IPS-NIHi7 (cell line): ENCODE data around the gene HSBP1L1.
A peak's percentile ranks its signal among the peaks of the same experiment; 100 is the strongest.
"Not testable (repeated sequence)": the region's sequence is repeated elsewhere in the genome, so short reads cannot be mapped to it uniquely, and the experiment has no call there.

ENCODE experiments used
- DNase-seq: peaks from one replicate; pipeline ENCODE4 v3.0.0; 2012; ENCODE audit warnings: mixed read lengths; ENCODE audit errors: extremely low spot score

HSBP1L1 gene

DNA sequence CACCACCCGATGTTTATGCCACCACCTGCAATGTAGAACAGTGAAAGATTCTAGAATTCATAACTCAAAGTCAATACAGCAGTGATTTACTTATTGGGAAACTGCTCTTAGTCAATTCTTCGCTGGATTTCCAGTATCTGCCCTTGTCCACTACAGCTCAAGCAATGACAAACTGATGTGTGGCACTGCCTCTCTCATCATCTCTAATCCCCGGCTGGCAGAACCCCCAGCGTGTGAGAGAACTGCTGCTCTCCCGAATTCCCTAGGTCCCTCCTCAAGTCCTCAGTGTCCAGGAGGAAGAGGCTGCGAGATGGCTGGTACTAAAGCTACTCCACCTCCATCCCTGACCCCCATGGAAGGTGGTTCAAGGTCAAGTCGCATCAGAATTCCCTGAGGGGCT lies 22.3 kb downstream of the HSBP1L1 start:
- DNase-seq: no peak

DNA sequence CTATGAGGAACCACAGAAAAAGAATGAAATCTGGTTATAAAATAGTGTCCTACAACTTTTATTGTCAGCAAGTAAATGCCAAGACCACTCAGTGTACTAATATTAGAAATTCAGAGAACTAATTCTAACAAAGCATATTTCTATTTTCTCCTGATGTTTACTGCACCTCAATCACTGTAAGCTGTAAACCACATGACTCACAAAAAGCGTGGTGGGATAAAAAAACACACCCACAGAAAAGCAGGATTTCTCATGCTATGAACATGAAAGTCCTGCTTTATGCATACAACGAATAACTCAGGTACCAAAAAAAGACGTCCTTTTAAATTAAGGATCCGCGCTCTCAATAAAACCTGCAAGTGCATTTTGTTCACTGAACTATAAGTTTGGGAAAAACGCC lies 23.1 kb downstream of the HSBP1L1 start:
- DNase-seq: no peak

DNA sequence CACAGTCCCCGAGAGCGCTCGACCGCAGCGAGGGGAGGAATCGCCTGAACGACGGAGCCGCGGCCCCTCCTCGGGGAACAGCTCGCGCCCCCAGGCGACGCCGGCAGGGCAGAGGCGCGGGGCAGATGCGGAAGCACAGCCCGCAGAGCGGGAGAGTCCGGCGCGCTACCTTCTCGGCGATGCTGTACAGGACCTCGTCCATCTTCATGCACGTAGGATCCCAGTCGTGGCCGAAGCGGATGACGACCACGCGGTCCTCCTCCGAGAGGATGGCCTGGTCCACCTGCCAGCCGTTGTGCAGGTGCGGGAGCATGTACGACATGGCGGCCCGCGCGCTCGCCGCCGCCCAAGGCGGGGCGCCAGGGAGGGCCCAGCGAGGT lies 23.6 kb downstream of the HSBP1L1 start:
- DNase-seq: peak; percentile 74

DNA sequence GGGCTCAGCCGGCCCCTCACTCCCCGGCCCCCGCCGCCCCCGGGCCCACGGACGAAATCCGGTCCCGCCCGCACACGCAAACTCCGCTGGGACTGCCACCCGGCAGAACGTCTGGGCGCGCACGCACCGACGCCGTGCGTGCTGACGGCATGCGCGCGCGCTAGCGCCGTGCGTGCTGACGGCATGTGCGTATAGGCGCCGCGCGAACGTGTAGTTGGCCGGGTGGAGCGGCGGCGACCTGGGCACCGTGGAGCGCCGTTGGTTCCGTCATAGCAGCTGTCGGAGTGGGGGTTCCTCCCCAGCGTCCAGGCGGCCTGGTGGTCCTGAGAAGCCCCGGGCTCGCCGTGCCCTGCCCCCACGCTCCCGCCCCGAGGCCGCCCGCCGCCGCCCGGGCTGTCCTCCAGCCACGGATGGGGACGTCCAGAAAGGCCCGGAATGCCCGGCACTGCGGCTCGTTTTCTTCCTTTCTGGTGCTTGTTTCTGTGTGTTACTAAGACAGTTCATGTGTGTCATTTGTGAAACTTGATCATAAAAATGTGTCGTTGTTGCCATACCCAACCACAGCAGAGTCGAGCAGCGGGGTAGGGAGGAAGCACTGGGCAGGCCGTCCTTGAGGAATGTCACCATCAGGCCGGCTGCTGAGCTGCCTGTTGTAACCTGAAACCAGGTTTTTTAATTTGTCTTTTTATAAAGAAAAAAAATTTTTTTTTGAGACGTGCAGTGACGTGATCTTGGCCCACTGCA lies 24.2 kb downstream of the HSBP1L1 start, which contains the start of gene TXNL4A:
TXNL4A (minus strand) TSS at position 113 of the 744 bp plus-strand sequence. CDS start 171 bp downstream, outside the sequence.
- DNase-seq: peak; percentile 71

DNA sequence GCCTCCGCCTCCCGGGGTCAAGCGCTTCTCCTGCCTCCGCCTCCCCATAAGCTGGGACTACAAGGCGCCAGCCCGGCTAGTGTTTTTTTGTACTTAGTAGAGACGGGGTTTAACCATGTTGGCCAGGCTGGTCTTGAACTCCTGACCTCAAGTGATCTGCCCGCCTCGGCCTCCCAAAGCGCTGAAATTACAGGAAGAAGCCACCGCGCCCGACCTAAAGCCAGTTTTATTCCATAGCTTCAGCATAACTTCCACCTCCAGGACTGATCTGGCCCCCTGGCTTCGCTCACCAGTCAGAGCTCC lies 24.7 kb downstream of the HSBP1L1 start:
- DNase-seq: no peak

DNA sequence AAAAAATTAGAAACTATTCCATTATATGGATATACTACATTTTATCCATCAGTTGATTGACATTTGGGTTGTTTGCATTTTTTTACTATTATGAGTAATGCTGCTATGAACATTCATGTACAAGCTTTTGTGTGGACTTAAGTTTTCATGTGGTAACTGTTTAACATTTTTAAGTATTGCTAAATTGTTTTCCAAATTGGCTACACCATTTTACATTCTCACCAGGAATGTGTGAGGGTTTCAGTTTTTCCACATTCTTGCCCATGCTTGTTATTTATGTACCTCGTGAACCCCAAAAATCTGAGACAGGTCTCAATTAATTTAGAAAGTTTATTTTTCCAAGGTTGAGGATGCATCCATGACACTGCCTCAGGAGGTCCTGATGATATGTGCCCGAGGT lies 27.1 kb downstream of the HSBP1L1 start:
- DNase-seq: no peak

DNA sequence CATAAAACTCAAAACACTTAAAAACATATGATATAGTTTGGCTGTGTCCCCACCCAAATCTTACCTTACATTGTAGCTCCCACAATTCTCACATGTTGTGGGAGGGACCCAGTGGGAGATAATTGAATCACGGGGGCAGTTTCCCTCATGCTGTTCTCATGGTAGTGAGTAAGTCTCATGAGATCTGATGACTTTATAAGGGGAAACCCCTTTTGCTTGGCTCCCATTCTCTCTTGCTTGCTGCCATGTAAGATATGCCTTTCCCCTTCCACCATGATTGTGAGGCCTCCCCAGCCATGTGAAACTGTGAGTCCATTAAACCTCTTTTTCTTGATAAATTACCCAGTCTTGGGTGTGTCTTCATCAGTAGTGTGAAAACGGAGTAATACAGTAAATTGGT lies 35.3 kb downstream of the HSBP1L1 start:
- not testable (repeated sequence) for DNase-seq

DNA sequence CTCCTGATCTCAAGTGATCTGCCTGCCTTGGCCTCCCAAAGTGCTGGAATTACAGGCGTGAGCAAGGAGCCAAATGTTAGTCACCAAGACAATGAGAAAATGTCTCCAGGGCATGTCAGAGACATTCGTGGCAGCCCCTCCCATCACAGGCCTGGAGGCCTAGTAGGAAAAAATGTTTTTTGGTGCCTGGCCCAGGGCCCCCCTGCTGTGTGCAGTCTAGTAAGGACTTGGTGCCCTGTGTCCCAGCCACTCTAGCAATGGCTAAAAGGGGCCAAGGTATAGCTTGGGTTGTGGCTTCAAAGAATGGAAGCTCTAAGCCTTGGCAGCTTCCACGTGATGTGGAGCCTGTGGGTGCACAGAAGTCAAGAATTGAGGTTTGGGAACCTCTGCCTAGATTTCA lies 36.4 kb downstream of the HSBP1L1 start:
- no peak for DNase-seq

DNA sequence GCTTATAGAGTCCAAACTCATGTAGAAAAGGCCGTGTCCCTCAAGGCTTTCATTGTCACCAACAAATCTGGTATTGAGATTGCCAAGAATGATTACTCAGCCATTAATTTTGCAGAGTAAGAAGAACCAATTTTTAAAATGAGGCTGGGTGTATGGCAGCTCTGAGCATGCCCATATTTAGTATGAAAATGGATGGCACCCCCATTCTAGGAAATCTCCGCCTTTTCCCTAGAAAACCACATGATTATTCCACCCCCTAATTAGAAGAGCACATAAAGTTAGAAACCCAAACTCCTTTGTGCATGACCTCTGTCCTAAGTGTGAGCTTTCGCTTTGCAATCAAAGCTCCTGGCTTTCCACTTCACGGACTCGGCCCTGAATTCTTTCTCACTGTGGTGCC lies 38.0 kb downstream of the HSBP1L1 start:
- no peak for DNase-seq

DNA sequence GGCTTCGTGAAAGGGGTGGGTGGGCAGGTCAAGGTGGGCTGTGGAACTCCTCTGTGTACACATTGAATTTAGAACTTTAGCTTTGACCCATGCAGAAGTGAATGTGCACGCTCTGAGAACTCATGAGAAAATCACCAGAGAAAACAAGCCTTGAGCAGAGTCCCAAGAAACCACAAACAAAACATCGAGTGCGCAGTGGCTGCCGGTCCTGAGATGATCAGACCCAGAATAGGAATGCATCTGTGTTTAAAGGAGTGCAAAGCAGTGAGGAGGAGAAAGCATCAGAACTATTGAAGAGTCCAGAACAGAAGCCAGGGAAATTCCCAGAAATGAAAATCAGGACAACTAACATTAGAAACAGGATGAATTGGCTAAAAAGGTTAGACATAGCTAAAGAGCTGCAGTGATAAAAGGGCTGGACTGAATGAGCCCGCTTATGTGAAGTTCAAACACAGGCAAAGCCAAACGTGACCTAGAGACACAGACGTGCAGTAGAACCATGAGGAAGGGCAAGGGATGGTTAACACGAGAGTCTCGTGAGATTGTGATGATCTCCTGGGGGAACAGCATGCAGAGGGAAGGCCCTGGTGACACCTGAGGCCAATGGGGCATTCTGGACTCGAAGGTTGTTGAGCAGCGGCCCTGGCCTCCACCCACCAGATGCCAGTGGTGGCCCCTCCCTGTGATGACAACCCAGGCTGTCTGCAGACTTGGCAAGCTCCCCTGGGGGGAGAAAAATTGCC lies 40.3 kb downstream of the HSBP1L1 start:
- DNase-seq: no peak

DNA sequence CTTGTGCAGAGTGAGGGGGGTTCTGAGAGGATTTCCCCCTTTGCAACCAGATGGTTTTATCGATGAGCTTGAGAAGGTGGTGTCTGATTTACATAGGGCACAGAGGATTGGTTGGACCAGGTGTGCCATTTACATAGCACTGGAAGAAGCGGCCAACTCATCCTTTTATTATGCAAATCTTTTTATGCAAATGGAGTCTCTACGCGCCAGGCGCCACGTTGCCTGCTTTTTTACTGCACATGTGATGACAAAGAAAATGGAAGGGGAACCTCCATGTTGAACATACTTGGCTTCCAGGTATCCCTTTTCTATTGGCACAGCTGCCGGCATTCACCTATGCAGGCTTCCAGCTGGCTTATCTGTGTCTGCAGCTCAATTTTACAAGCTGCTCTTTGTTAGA lies 42.3 kb downstream of the HSBP1L1 start:
- DNase-seq: no peak

DNA sequence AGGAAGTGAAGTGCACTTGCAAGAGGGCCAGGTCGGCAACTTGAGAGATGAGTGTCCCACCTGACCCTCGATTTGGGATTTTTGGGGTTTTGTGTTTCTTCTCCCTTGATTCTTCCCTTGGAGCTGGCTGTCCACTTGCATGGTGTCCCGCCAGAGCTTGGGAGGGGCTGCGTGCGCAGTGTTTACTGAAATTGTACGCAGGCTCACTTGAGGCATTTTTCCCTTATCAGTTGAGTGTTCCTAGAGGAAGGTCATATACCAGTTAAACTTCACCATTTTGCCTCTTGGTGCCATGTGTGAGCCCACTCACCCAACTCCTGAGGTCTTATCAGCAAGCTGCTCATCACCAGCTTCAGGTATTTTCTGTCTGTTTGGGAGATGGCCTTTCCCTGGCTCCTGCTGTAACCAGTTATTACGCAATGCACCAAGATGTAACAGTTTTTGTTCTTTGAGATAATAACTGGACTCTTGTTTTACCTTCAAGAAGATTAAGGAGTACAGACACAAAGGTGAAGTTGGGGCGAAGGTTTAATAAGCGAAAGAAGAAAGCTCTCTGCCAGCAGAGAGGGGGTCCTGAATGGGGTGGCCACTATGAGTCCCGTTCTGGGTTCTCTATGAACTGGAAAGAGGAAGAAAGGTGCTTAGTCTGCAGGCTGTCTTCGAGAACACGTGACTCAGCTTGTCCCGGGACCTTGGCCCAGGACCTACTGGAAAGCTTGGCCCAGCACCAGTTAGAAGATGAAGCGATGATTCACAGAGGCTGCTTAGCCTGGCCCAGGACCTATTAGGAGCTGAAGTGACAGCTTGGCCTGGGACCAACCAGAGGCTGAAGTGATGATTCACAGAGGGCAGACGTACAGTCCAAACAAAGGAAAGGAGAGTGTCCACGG lies 45.5 kb downstream of the HSBP1L1 start:
- no peak for DNase-seq

DNA sequence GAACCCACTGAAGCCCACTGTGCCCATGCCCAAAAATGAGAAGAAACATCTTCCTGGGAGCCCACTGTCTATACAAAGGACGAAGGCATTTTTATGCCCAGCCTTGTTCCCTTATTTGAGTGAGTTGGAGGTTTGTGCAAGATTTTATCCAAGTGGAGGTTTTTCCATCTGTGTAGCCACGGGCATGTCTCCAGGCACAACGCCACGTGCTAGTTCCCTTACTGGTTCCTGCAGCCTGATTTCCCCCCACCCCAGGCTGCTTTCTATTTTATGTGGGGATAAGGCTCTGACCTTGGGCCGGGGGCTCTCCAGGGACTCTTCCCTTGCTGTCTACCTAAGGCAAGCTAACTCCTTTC lies 46.1 kb downstream of the HSBP1L1 start:
- DNase-seq: no peak

DNA sequence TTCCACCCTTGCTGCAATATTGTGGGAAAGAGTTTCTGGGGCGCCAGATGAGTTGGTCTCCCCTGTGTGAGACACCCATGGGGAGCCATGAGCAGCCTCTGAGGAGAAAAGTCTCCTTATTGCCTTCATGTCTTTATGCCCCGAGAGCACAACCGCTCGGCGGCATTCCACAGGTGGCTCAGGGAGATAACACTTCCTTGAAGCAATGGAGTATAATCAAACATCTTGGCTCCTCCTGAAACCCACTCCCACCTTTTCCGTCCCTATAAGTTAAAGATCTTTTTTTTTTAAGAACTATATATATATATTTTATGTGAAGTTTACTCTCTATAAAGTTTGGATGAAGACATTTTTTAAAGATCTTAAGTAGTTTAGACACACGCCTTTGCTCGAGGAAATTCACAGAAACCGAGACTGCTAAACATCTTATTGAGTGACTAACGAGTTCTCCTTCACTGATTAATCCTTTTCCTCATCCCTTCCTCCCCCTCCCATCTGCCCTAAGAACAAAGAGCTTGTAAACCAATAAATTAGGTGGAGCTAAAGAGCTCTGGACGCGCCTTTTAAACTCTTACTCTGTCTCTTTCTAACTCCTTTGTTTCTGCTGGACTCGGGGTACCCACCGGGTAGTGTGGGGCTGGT lies 47.2 kb downstream of the HSBP1L1 start:
- DNase-seq: not testable (repeated sequence)

DNA sequence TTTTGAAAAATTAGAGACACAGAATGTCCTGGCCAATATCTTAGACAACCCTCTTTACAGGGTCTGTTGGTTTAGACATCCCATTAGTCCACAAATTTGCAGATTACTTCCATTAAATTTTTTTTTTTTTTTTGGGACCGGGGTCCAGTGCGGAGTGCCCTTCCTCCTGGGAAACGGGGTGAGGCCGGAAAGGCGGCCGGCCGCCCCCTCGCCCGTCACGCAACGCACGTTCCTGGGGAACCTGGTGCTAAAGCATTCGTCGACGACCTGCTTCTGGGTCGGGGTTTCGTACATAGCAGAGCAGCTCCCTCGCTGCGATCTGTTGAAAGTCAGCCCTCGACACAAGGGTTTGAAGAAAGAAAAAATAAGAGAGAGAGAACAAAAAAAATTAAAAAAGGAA lies 48.3 kb downstream of the HSBP1L1 start:
- no peak for DNase-seq
